ENCODE results near the gene C1QC.

The C1QC gene

DNA sequence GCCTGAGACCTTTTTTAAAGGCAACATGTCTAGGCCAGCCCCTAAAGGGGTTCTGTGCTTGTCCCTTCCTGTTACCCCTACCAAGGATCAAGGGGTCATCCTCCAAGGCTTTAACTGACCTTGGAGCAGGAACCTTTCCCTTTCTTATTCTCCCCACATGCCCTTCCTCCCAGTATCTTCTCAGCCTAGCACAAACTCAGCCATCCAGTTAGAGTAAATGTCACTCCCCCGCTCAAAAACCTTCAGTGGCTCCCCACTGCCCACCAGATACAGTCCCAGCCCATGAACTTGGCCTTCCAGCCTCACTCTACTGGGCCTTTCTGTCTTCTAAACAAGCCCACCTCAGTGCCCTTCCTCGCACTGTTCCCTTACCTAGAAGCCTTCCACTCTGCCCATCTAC, 18.4 kb downstream of the C1QC start:
- Histone ChIP-seq H2BK15ac (ENCODE audit: low read length) (no peak overlapping the region), H3K23ac (ENCODE audit: low read depth, low read length, poor library complexity) (no peak overlapping the region), H2AK5ac (ENCODE audit: low read depth, low read length) (no peak overlapping the region), H2BK120ac (ENCODE audit: low read depth, low read length) (no peak overlapping the region), H2BK12ac (ENCODE audit: low read length) (no peak overlapping the region), H3K4me2 (ENCODE audit: insufficient read depth, low read length, poor library complexity, severe bottlenecking) (no peak overlapping the region), H3K14ac (ENCODE audit: low read length) (no peak overlapping the region), H3K4me3 (ENCODE audit: low read length in 2 of 2) (no peak overlapping the region), H3K36me3 (replicated peaks in 1 of 2; ENCODE audit: control insufficient read depth in 2 of 2, insufficient read depth in 2 of 2, low read length in 2 of 2) (no peaks in the 10 kb centered on the region), H3K9me3 (replicated peaks in 1 of 2; ENCODE audit: control insufficient read depth in 2 of 2, insufficient read depth in 1 of 2, low read depth in 1 of 2, low read length in 2 of 2) (no peaks in the 10 kb centered on the region), H3K4ac (ENCODE audit: low read length) (no peak overlapping the region), H3K79me1 (ENCODE audit: low read depth, low read length) (no peaks in the 10 kb centered on the region), H3K27ac (replicated peaks; ENCODE audit: low read length) (no peak overlapping the region), H3K18ac (ENCODE audit: low read length) (no peak overlapping the region), H3K4me1 (ENCODE audit: control insufficient read depth in 2 of 2, insufficient read depth in 1 of 2, low read depth in 1 of 2, low read length in 2 of 2) (peaks cover 0 to 6% of the 10 kb centered on the region in 2 donors), H2AFZ (ENCODE audit: low read length) (no peak overlapping the region), H4K8ac (ENCODE audit: low read depth, low read length) (no peak overlapping the region), H2BK5ac (ENCODE audit: low read length) (no peak overlapping the region), H3K27me3 (ENCODE audit: control insufficient read depth in 3 of 3, insufficient read depth in 3 of 3, low read depth in 1 of 3, low read length in 3 of 3) (peaks cover 0 to 22% (median 0%) of the 10 kb centered on the region in 3 experiments), H3K9ac (ENCODE audit: low read depth, low read length, poor library complexity) (no peak overlapping the region), H4K91ac (ENCODE audit: low read depth, low read length, poor library complexity) (no peak overlapping the region)
- no CpG with 5 or more reads among the region's 2 CpGs for WGBS, 2 donors (ENCODE audit: extremely low coverage in 2 of 2, insufficient read length in 2 of 2, insufficient replicate concordance in 1 of 2)
- no peak for DNase-seq (ENCODE audit: low spot score)

DNA sequence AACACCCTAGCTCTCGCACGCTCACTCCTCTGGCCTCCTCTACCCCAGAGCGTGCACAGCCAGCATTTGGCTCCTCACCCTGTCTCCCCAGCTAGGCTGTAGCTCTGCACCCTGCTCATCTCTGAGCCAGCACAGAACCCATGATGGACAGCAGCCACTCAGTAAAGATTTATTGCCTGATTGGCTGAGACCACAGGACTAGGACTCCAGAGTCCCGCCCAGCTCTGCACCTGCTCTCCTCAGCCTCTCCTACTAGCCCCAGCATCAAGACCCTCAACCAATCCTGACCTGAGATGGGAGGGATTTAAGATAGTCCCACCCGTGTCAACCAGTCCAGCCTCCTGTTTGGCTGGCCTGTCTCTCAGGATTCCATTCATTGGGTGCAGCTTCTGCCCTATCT, 18.9 kb downstream of the C1QC start:
- Histone ChIP-seq H3K4me2 (ENCODE audit: insufficient read depth, low read length, poor library complexity, severe bottlenecking) (no peak overlapping the region), H3K18ac (ENCODE audit: low read length) (no peak overlapping the region), H3K79me1 (ENCODE audit: low read depth, low read length) (no peaks in the 10 kb centered on the region), H2BK15ac (ENCODE audit: low read length) (no peak overlapping the region), H4K91ac (ENCODE audit: low read depth, low read length, poor library complexity) (no peak overlapping the region), H3K4ac (ENCODE audit: low read length) (no peak overlapping the region), H4K8ac (ENCODE audit: low read depth, low read length) (no peak overlapping the region), H3K9ac (ENCODE audit: low read depth, low read length, poor library complexity) (no peak overlapping the region), H3K27me3 (ENCODE audit: control insufficient read depth in 3 of 3, insufficient read depth in 3 of 3, low read depth in 1 of 3, low read length in 3 of 3) (peaks cover 0 to 26% (median 0%) of the 10 kb centered on the region in 3 experiments), H2AFZ (ENCODE audit: low read length) (no peak overlapping the region), H3K23ac (ENCODE audit: low read depth, low read length, poor library complexity) (no peak overlapping the region), H3K9me3 (replicated peaks in 1 of 2; ENCODE audit: control insufficient read depth in 2 of 2, insufficient read depth in 1 of 2, low read depth in 1 of 2, low read length in 2 of 2) (no peaks in the 10 kb centered on the region), H2BK12ac (ENCODE audit: low read length) (no peak overlapping the region), H3K4me3 (ENCODE audit: low read length in 2 of 2) (no peak overlapping the region), H2BK120ac (ENCODE audit: low read depth, low read length) (no peak overlapping the region), H3K14ac (ENCODE audit: low read length) (no peak overlapping the region), H3K27ac (replicated peaks; ENCODE audit: low read length) (no peak overlapping the region), H2BK5ac (ENCODE audit: low read length) (no peak overlapping the region), H2AK5ac (ENCODE audit: low read depth, low read length) (no peak overlapping the region), H3K36me3 (replicated peaks in 1 of 2; ENCODE audit: control insufficient read depth in 2 of 2, insufficient read depth in 2 of 2, low read length in 2 of 2) (no peaks in the 10 kb centered on the region), H3K4me1 (ENCODE audit: control insufficient read depth in 2 of 2, insufficient read depth in 1 of 2, low read depth in 1 of 2, low read length in 2 of 2) (peaks cover 0 to 6% of the 10 kb centered on the region in 2 donors)
- peak; percentile 31 for DNase-seq (ENCODE audit: low spot score)
- WGBS, 2 donors (ENCODE audit: extremely low coverage in 2 of 2, insufficient read length in 2 of 2, insufficient replicate concordance in 1 of 2) = no CpG with 5 or more reads among the region's 5 CpGs

DNA sequence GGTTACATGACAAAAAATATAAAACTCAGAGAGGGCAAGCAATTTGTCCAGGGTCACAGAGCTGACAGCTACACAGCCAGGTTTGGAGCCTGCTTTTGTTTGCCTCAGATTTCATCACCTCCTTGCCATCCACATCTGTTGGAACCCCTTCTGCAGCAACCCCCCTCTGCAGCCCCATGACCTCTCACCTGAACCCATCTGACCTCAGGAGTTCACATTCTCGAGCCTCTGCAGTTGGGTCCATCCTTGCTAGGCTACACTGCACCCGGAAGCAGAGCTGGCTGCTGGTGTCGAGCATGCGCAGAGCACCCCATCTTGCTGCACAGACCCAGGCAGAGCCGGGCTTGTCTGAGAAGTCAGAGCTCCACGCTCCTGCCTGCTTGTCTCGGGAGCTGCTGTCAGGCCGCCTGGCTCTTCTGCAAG, 19.6 kb downstream of the C1QC start:
- Histone ChIP-seq H3K14ac (ENCODE audit: low read length) (no peak overlapping the region), H3K4me1 (ENCODE audit: control insufficient read depth in 2 of 2, insufficient read depth in 1 of 2, low read depth in 1 of 2, low read length in 2 of 2) (peaks cover 0 to 6% of the 10 kb centered on the region in 2 donors), H4K91ac (ENCODE audit: low read depth, low read length, poor library complexity) (no peak overlapping the region), H2BK120ac (ENCODE audit: low read depth, low read length) (no peak overlapping the region), H2BK12ac (ENCODE audit: low read length) (no peak overlapping the region), H3K9me3 (replicated peaks in 1 of 2; ENCODE audit: control insufficient read depth in 2 of 2, insufficient read depth in 1 of 2, low read depth in 1 of 2, low read length in 2 of 2) (no peaks in the 10 kb centered on the region), H2AFZ (ENCODE audit: low read length) (no peak overlapping the region), H2AK5ac (ENCODE audit: low read depth, low read length) (peak overlapping the region; percentile 14), H3K18ac (ENCODE audit: low read length) (no peak overlapping the region), H3K4ac (ENCODE audit: low read length) (no peak overlapping the region), H3K27ac (replicated peaks; ENCODE audit: low read length) (no peak overlapping the region), H4K8ac (ENCODE audit: low read depth, low read length) (no peak overlapping the region), H3K79me1 (ENCODE audit: low read depth, low read length) (no peaks in the 10 kb centered on the region), H3K36me3 (replicated peaks in 1 of 2; ENCODE audit: control insufficient read depth in 2 of 2, insufficient read depth in 2 of 2, low read length in 2 of 2) (no peaks in the 10 kb centered on the region), H3K27me3 (ENCODE audit: control insufficient read depth in 3 of 3, insufficient read depth in 3 of 3, low read depth in 1 of 3, low read length in 3 of 3) (peaks cover 0 to 27% (median 0%) of the 10 kb centered on the region in 3 experiments), H3K9ac (ENCODE audit: low read depth, low read length, poor library complexity) (no peak overlapping the region), H3K23ac (ENCODE audit: low read depth, low read length, poor library complexity) (no peak overlapping the region), H3K4me2 (ENCODE audit: insufficient read depth, low read length, poor library complexity, severe bottlenecking) (no peak overlapping the region), H2BK15ac (ENCODE audit: low read length) (no peak overlapping the region), H2BK5ac (ENCODE audit: low read length) (no peak overlapping the region), H3K4me3 (ENCODE audit: low read length in 2 of 2) (peak overlapping the region in 1 of 2 donors; percentile 34)
- no peak for DNase-seq (ENCODE audit: low spot score)
- no CpG with 5 or more reads among the region's 8 CpGs for WGBS, 2 donors (ENCODE audit: extremely low coverage in 2 of 2, insufficient read length in 2 of 2, insufficient replicate concordance in 1 of 2)

DNA sequence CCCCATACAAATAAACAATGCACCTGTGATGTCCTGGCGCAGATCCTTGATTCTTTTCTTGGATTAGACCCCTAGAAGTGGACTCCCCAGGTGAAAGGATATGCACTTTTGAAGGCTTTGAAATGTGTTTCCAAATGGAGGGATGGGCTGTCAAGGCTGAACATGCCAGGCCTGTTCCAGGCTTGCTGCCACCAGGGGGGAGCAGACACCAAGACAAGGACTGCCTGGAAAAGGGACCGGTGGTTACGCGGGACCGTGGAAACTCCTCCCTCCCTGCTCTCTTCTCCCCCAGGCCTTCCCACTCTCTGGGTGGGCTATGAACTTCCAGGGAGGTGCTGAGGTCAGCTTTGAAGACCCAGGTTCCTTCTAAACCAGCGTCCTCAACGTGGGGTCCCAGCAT, 22.3 kb downstream of the C1QC start:
- H2BK12ac ChIP-seq (ENCODE audit: low read length) = no peak overlapping the region
- no peak overlapping the region for H3K23ac ChIP-seq (ENCODE audit: low read depth, low read length, poor library complexity)
- H3K27ac ChIP-seq (replicated peaks; ENCODE audit: low read length) = no peak overlapping the region
- no peak overlapping the region for H3K9ac ChIP-seq (ENCODE audit: low read depth, low read length, poor library complexity)
- H3K4me3 ChIP-seq (ENCODE audit: low read length in 2 of 2) = no peak overlapping the region
- no peaks in the 10 kb centered on the region for H3K79me1 ChIP-seq (ENCODE audit: low read depth, low read length)
- H3K27me3 ChIP-seq (ENCODE audit: control insufficient read depth in 3 of 3, insufficient read depth in 3 of 3, low read depth in 1 of 3, low read length in 3 of 3) = peaks cover 0 to 30% (median 0%) of the 10 kb centered on the region in 3 experiments
- H4K91ac ChIP-seq (ENCODE audit: low read depth, low read length, poor library complexity) = no peak overlapping the region
- H3K18ac ChIP-seq (ENCODE audit: low read length) = no peak overlapping the region
- WGBS, 2 donors (ENCODE audit: extremely low coverage in 2 of 2, insufficient read length in 2 of 2, insufficient replicate concordance in 1 of 2) = no CpG with 5 or more reads among the region's 7 CpGs
- no peaks in the 10 kb centered on the region for H3K9me3 ChIP-seq (replicated peaks in 1 of 2; ENCODE audit: control insufficient read depth in 2 of 2, insufficient read depth in 1 of 2, low read depth in 1 of 2, low read length in 2 of 2)
- no peak overlapping the region for H2BK15ac ChIP-seq (ENCODE audit: low read length)
- H2AFZ ChIP-seq (ENCODE audit: low read length) = peak overlapping the region; percentile 81
- no peak overlapping the region for H3K4me2 ChIP-seq (ENCODE audit: insufficient read depth, low read length, poor library complexity, severe bottlenecking)
- no peak overlapping the region for H2AK5ac ChIP-seq (ENCODE audit: low read depth, low read length)
- H3K14ac ChIP-seq (ENCODE audit: low read length) = no peak overlapping the region
- peaks cover 0 to 6% of the 10 kb centered on the region in 2 donors for H3K4me1 ChIP-seq (ENCODE audit: control insufficient read depth in 2 of 2, insufficient read depth in 1 of 2, low read depth in 1 of 2, low read length in 2 of 2)
- no peak overlapping the region for H2BK120ac ChIP-seq (ENCODE audit: low read depth, low read length)
- H4K8ac ChIP-seq (ENCODE audit: low read depth, low read length) = no peak overlapping the region
- H3K36me3 ChIP-seq (replicated peaks in 1 of 2; ENCODE audit: control insufficient read depth in 2 of 2, insufficient read depth in 2 of 2, low read length in 2 of 2) = no peaks in the 10 kb centered on the region
- H2BK5ac ChIP-seq (ENCODE audit: low read length) = no peak overlapping the region
- no peak overlapping the region for H3K4ac ChIP-seq (ENCODE audit: low read length)
- peak; percentile 47 for DNase-seq (ENCODE audit: low spot score)
